HFF-Myc (cell line): ENCODE measurements around the gene DRD5.

Experiments used
- DNase-seq: peaks from one replicate; pipeline ENCODE4 v3.0.0-alpha.2; 2011; ENCODE audit warnings: low read depth; ENCODE audit errors: extremely low read depth
- H3K4me3 ChIP-seq: replicated peaks from 2 replicates; pipeline ENCODE4 v1.5.1; 2011; ENCODE audit warnings: low read depth, mild to moderate bottlenecking, control low read depth, low read length
- CTCF ChIP-seq: IDR thresholded peaks from 2 replicates; pipeline ENCODE4 v1.5.1; 2012; ENCODE audit warnings: mild to moderate bottlenecking, low read depth, low read length, control low read depth; ENCODE audit errors: missing control alignments

Gene DRD5

GRCh38 chr4:9816285-9816684, 34.9 kb downstream of the DRD5 start:
- H3K4me3 ChIP-seq = no peak overlapping the region
- no peak for TF ChIP-seq CTCF
- DNase-seq = no peak

GRCh38 chr4:9820343-9820742, 38.9 kb downstream of the DRD5 start:
- DNase-seq = no peak
- H3K4me3 ChIP-seq = no peak overlapping the region
- TF ChIP-seq CTCF = no peak

GRCh38 chr4:9825049-9825448, 43.6 kb downstream of the DRD5 start:
- no peak for TF ChIP-seq CTCF
- no peak for DNase-seq
- no peak overlapping the region for H3K4me3 ChIP-seq

- TF ChIP-seq CTCF = no peak
- H3K4me3 ChIP-seq = no peak overlapping the region
- DNase-seq = no peak
These were observed 45.1 kb downstream of the DRD5 start for GRCh38 chr4:9826551-9826950.

- TF ChIP-seq CTCF = no peak
- H3K4me3 ChIP-seq = no peak overlapping the region
- DNase-seq = no peak
These were observed 51.2 kb downstream of the DRD5 start for GRCh38 chr4:9832640-9833039.

GRCh38 chr4:9833421-9833820, 52.0 kb downstream of the DRD5 start:
- no peak for TF ChIP-seq CTCF
- no peak for DNase-seq
- no peak overlapping the region for H3K4me3 ChIP-seq
